ENCODE measurements around the gene RNMT. TPM values are rescaled to one million over a fixed set of nuclear protein-coding genes. Genes with fewer than 3 reads are reported as not detected.

RNMT gene
- total RNA-seq, 4 donors from 2014 or later = 18.1 to 29.1 (median 23.7) TPM

GRCh38 chr18:13710414-13710831 is 16.1 kb upstream of the RNMT start:
- H3K4me1 ChIP-seq = no peaks in the 10 kb centered on the region
- WGBS = 77% methylated on average over 6 of the region's 6 CpGs
- no peak overlapping the region for H3K27ac ChIP-seq
- TF ChIP-seq, protein P1, sequence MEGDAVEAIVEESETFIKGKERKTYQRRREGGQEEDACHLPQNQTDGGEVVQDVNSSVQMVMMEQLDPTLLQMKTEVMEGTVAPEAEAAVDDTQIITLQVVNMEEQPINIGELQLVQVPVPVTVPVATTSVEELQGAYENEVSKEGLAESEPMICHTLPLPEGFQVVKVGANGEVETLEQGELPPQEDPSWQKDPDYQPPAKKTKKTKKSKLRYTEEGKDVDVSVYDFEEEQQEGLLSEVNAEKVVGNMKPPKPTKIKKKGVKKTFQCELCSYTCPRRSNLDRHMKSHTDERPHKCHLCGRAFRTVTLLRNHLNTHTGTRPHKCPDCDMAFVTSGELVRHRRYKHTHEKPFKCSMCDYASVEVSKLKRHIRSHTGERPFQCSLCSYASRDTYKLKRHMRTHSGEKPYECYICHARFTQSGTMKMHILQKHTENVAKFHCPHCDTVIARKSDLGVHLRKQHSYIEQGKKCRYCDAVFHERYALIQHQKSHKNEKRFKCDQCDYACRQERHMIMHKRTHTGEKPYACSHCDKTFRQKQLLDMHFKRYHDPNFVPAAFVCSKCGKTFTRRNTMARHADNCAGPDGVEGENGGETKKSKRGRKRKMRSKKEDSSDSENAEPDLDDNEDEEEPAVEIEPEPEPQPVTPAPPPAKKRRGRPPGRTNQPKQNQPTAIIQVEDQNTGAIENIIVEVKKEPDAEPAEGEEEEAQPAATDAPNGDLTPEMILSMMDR (IDR thresholded peaks at IDR 0.05) = no peak
- no peak for TF ChIP-seq POLR2AphosphoS5 (IDR thresholded peaks at IDR 0.05)
- no peak for TF ChIP-seq POLR2A (IDR thresholded peaks at IDR 0.05)
- no peak for TF ChIP-seq EP300 (IDR thresholded peaks at IDR 0.05)
- DNase-seq (ENCODE audit: low spot score in 2 of 2) = no peak
- H3K4me3 ChIP-seq = no peak overlapping the region
- no peaks in the 10 kb centered on the region for H3K27me3 ChIP-seq
- no peaks in the 10 kb centered on the region for H3K36me3 ChIP-seq
- H3K9me3 ChIP-seq = no peaks in the 10 kb centered on the region

GRCh38 chr18:13712400-13713131 is 13.9 kb upstream of the RNMT start:
- H3K27me3 ChIP-seq = no peaks in the 10 kb centered on the region
- no peaks in the 10 kb centered on the region for H3K9me3 ChIP-seq
- H3K27ac ChIP-seq = no peak overlapping the region
- 94% methylated on average over 8 of the region's 8 CpGs for WGBS
- TF ChIP-seq POLR2AphosphoS5 (IDR thresholded peaks at IDR 0.05) (no peak), EP300 (IDR thresholded peaks at IDR 0.05) (no peak), POLR2A (IDR thresholded peaks at IDR 0.05) (no peak)
- TF ChIP-seq, protein P1 (IDR thresholded peaks at IDR 0.05) = no peak
- no peaks in the 10 kb centered on the region for H3K36me3 ChIP-seq
- H3K4me3 ChIP-seq = no peak overlapping the region
- DNase-seq (ENCODE audit: low spot score in 2 of 2) = no peak
- no peaks in the 10 kb centered on the region for H3K4me1 ChIP-seq

DNA sequence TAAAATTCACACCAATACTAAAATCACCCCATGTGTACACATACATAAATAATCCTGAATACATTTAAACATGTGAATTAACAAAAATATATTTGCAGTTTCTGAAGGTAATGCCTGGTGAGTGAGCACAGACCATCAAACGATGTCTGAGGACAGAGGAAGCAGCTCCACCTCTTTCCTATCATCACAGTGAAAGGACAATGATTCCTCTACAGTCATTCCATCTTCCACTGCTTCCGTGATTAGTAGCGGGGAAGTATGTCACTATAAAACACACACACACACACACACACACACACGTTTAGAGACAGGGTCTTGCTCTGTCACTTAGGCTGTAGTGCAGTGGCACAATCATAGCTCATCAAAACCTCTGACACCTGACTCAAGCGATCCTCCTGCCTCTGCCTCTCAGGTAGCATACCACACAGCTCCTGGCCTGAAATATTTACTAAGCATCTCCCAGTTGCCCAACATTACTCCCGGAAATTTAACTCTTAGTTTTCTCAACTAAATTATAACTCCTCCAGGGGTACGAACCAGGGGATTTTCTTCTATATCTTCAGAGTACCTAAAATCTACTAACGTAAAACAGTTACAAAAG is 12.9 kb upstream of the RNMT start:
- H3K27me3 ChIP-seq = no peaks in the 10 kb centered on the region
- no peak for DNase-seq (ENCODE audit: low spot score in 2 of 2)
- no peak overlapping the region for H3K4me3 ChIP-seq
- no peak overlapping the region for H3K27ac ChIP-seq
- H3K36me3 ChIP-seq = no peaks in the 10 kb centered on the region
- no peaks in the 10 kb centered on the region for H3K4me1 ChIP-seq
- H3K9me3 ChIP-seq = no peaks in the 10 kb centered on the region
- WGBS = 82% methylated on average over 8 of the region's 8 CpGs
- TF ChIP-seq EP300 (IDR thresholded peaks at IDR 0.05) = no peak
- no peak for TF ChIP-seq POLR2A (IDR thresholded peaks at IDR 0.05)
- TF ChIP-seq, protein P1 (IDR thresholded peaks at IDR 0.05) = no peak
- no peak for TF ChIP-seq POLR2AphosphoS5 (IDR thresholded peaks at IDR 0.05)

DNA sequence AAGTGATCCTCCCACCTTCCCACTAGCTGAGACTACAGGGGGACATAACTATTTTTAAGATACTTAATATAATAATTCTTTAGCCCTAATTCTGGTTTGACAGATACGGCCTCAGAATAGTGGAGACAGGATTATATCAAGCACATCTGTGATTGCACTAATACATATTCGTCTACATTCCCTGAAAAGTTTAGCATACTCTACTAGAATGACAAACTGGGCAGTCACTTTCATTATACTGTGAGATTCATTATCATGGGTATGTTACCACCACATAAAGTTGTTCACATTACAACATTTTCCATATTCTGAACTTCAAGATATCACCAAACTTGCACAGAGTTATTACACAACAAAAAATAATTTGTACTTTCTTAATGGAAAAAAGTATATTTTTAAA is 11.1 kb upstream of the RNMT start:
- no peak for DNase-seq (ENCODE audit: low spot score in 2 of 2)
- TF ChIP-seq EP300 (IDR thresholded peaks at IDR 0.05) = no peak
- no peak for TF ChIP-seq POLR2A (IDR thresholded peaks at IDR 0.05)
- no peak for TF ChIP-seq POLR2AphosphoS5 (IDR thresholded peaks at IDR 0.05)
- TF ChIP-seq, protein P1 (IDR thresholded peaks at IDR 0.05) = no peak
- no peaks in the 10 kb centered on the region for H3K27me3 ChIP-seq
- no peaks in the 10 kb centered on the region for H3K4me1 ChIP-seq
- H3K4me3 ChIP-seq = no peak overlapping the region
- WGBS = 87% methylated on average over 2 of the region's 2 CpGs
- no peak overlapping the region for H3K27ac ChIP-seq
- H3K9me3 ChIP-seq = no peaks in the 10 kb centered on the region
- H3K36me3 ChIP-seq = no peaks in the 10 kb centered on the region

GRCh38 chr18:13716916-13717315 is 9.6 kb upstream of the RNMT start:
- Histone ChIP-seq H3K27me3 (no peaks in the 10 kb centered on the region), H3K4me3 (no peak overlapping the region), H3K27ac (no peak overlapping the region), H3K9me3 (no peaks in the 10 kb centered on the region), H3K4me1 (no peaks in the 10 kb centered on the region), H3K36me3 (no peaks in the 10 kb centered on the region)
- TF ChIP-seq POLR2AphosphoS5 (IDR thresholded peaks at IDR 0.05) (no peak), EP300 (IDR thresholded peaks at IDR 0.05) (no peak), POLR2A (IDR thresholded peaks at IDR 0.05) (no peak)
- TF ChIP-seq, protein P1 (IDR thresholded peaks at IDR 0.05) = no peak
- 94% methylated on average over 4 of the region's 4 CpGs for WGBS
- DNase-seq (ENCODE audit: low spot score in 2 of 2) = no peak
